ENCODE data around the gene SDHAF3.
"Not testable (repeated sequence)": the region's sequence is repeated elsewhere in the genome, so short reads cannot be mapped to it uniquely, and the experiment has no call there.

The SDHAF3 gene

GRCh38 chr7:97123115-97123514 lies 5.6 kb downstream of the SDHAF3 start:
- not testable (repeated sequence) for DNase-seq (ENCODE audit: low read depth in 3 of 3)

GRCh38 chr7:97126483-97127171 lies 9.1 kb downstream of the SDHAF3 start:
- DNase-seq (ENCODE audit: low read depth in 3 of 3), result no peak

- no peak for DNase-seq (ENCODE audit: low read depth in 3 of 3)
Measured at GRCh38 chr7:97128736-97129135, 11.2 kb downstream of the SDHAF3 start.

- DNase-seq (ENCODE audit: low read depth in 3 of 3), result no peak
Measured at GRCh38 chr7:97130417-97131139, 13.1 kb downstream of the SDHAF3 start.

GRCh38 chr7:97133159-97133558 lies 15.7 kb downstream of the SDHAF3 start:
- no peak for DNase-seq (ENCODE audit: low read depth in 3 of 3)

- no peak for DNase-seq (ENCODE audit: low read depth in 3 of 3)
Measured at GRCh38 chr7:97138830-97139229, 21.3 kb downstream of the SDHAF3 start.

- DNase-seq (ENCODE audit: low read depth in 3 of 3), result no peak
Measured at GRCh38 chr7:97145068-97145467, 27.6 kb downstream of the SDHAF3 start.

- no peak for DNase-seq (ENCODE audit: low read depth in 3 of 3)
Measured at GRCh38 chr7:97149843-97150242, 32.3 kb downstream of the SDHAF3 start.

GRCh38 chr7:97155897-97156418 lies 38.5 kb downstream of the SDHAF3 start:
- DNase-seq (ENCODE audit: low read depth in 3 of 3), result no peak

GRCh38 chr7:97159984-97160383 lies 42.5 kb downstream of the SDHAF3 start:
- not testable (repeated sequence) for DNase-seq (ENCODE audit: low read depth in 3 of 3)

- DNase-seq (ENCODE audit: low read depth in 3 of 3), result not testable (repeated sequence)
Measured at GRCh38 chr7:97161609-97162008, 44.1 kb downstream of the SDHAF3 start.

GRCh38 chr7:97166308-97166707 lies 48.8 kb downstream of the SDHAF3 start:
- DNase-seq (ENCODE audit: low read depth in 3 of 3), result no peak

GRCh38 chr7:97167176-97167575 lies 49.7 kb downstream of the SDHAF3 start:
- DNase-seq (ENCODE audit: low read depth in 3 of 3), result no peak

- DNase-seq (ENCODE audit: low read depth in 3 of 3), result no peak
Measured at GRCh38 chr7:97167749-97168148, 50.3 kb downstream of the SDHAF3 start.

GRCh38 chr7:97174303-97174702 lies 56.8 kb downstream of the SDHAF3 start:
- no peak for DNase-seq (ENCODE audit: low read depth in 3 of 3)

GRCh38 chr7:97179454-97180104 lies 62.1 kb downstream of the SDHAF3 start:
- peak; percentile 11 to 15 (median 14) for DNase-seq (ENCODE audit: low read depth in 3 of 3)

- DNase-seq (ENCODE audit: low read depth in 3 of 3), result no peak
Measured at GRCh38 chr7:97187067-97187466, 69.6 kb downstream of the SDHAF3 start.

GRCh38 chr7:97196174-97196573 lies 78.7 kb downstream of the SDHAF3 start:
- not testable (repeated sequence) for DNase-seq (ENCODE audit: low read depth in 3 of 3)

- no peak for DNase-seq (ENCODE audit: low read depth in 3 of 3)
Measured at GRCh38 chr7:97198596-97198995, 81.1 kb downstream of the SDHAF3 start.

GRCh38 chr7:97200018-97200417 lies 82.5 kb downstream of the SDHAF3 start:
- no peak for DNase-seq (ENCODE audit: low read depth in 3 of 3)

- no peak for DNase-seq (ENCODE audit: low read depth in 3 of 3)
Measured at GRCh38 chr7:97203957-97204356, 86.5 kb downstream of the SDHAF3 start.

GRCh38 chr7:97204821-97205220 lies 87.3 kb downstream of the SDHAF3 start:
- no peak for DNase-seq (ENCODE audit: low read depth in 3 of 3)

GRCh38 chr7:97215556-97215955 lies 98.1 kb downstream of the SDHAF3 start:
- no peak for DNase-seq (ENCODE audit: low read depth in 3 of 3)

Data from stimulated activated CD4-positive, alpha-beta T cell treated with anti-CD3 and anti-CD28 coated beads, TNF-alpha, amount 100 ng/mL, for 24 hours (primary cell).